HepG2 (cell line): ENCODE data around the gene CS. TPM values are rescaled to one million over a fixed set of nuclear protein-coding genes. Genes with fewer than 3 reads are reported as not detected.

Experiments
- AHDC1 ChIP-seq: sonication (generic); formaldehyde crosslinking; IDR thresholded peaks from 2 replicates; pipeline ENCODE4 v1.5.1; 2020; ENCODE audit warnings: mild to moderate bottlenecking, missing genetic modification reagents, borderline replicate concordance
- ARID4A ChIP-seq: sonication (generic); formaldehyde crosslinking; IDR thresholded peaks from 2 replicates; pipeline ENCODE4 v1.5.0; 2020; ENCODE audit warnings: mild to moderate bottlenecking, missing genetic modification reagents, borderline replicate concordance
- ATF2 ChIP-seq: sonication (generic); formaldehyde crosslinking; IDR thresholded peaks from 2 replicates; pipeline ENCODE4 v1.4.0; 2020; ENCODE audit warnings: missing genetic modification reagents
- CREBL2 ChIP-seq: sonication (generic); formaldehyde crosslinking; IDR thresholded peaks from 2 replicates; pipeline ENCODE4 v1.8.1; 2023; ENCODE audit warnings: missing genetic modification reagents, mild to moderate bottlenecking, borderline replicate concordance
- ELF3 ChIP-seq: IDR thresholded peaks from 2 replicates; pipeline ENCODE4 v1.6.1; 2016; ENCODE audit warnings: missing genetic modification reagents, missing compliant biosample characterization
- GABPB1 ChIP-seq: IDR thresholded peaks from 2 replicates; pipeline ENCODE4 v1.6.1; 2016; ENCODE audit warnings: mild to moderate bottlenecking, missing genetic modification reagents, moderate library complexity, missing compliant biosample characterization
- KAT8 ChIP-seq: IDR thresholded peaks from 2 replicates; pipeline ENCODE4 v1.6.1; 2016; ENCODE audit warnings: missing genetic modification reagents, missing compliant biosample characterization
- PAXIP1 ChIP-seq: sonication (generic); formaldehyde crosslinking; conservative IDR thresholded peaks from 2 replicates; pipeline ENCODE4 v1.4.0; 2020; ENCODE audit warnings: mild to moderate bottlenecking, missing genetic modification reagents, moderate library complexity
- ZNF329 ChIP-seq: sonication (generic); formaldehyde crosslinking; IDR thresholded peaks from 2 replicates; pipeline ENCODE4 v1.9.0; 2021; ENCODE audit warnings: low read depth, mild to moderate bottlenecking, missing genetic modification reagents
- ZNF619 ChIP-seq: sonication (generic); formaldehyde crosslinking; IDR thresholded peaks from 2 replicates; pipeline ENCODE4 v1.4.0; 2020; ENCODE audit warnings: mild to moderate bottlenecking, missing genetic modification reagents
- ZNF883 ChIP-seq: sonication (generic); formaldehyde crosslinking; IDR thresholded peaks from 2 replicates; pipeline ENCODE4 v1.5.1; 2020; ENCODE audit warnings: mild to moderate bottlenecking, missing genetic modification reagents; ENCODE audit errors: not compliant biosample characterization
- ZSCAN21 ChIP-seq: sonication (generic); formaldehyde crosslinking; IDR thresholded peaks from 2 replicates; pipeline ENCODE4 v1.8.0; 2022; ENCODE audit warnings: mild to moderate bottlenecking, missing genetic modification reagents, moderate library complexity, borderline replicate concordance
- polyA plus RNA-seq, 8 experiments: library from polyadenylated mRNA; depleted of rRNA in 3 of 8; stranded (reverse) in 7 of 8; unstranded in 1 of 8; fragments of >200 nt; fragmentation: Illumina TruSeq in 4 of 8; extraction: Trizol in 4 of 8; gene quantifications; 2 replicates each; pipeline versions ENCODE4 v1.2.1 to v1.2.3, GENCODE V29; 2011 to 2016; ENCODE audit warnings: low read depth in 4 of 8, missing spikeins in 1 of 8, mixed read lengths in 1 of 8; ENCODE audit not compliant: insufficient read depth in 1 of 8
- total RNA-seq, 5 experiments: library from RNA; depleted of rRNA; stranded (reverse); fragments of >200 nt; fragmentation: Illumina TruSeq; extraction: Trizol; gene quantifications; 2 replicates each; pipeline ENCODE4 v1.2.3, GENCODE V29; 2016; ENCODE audit warnings: low read depth in 1 of 5

Gene CS
- total and polyA plus RNA-seq, 2 of the 13 experiments (the other 11 are each of a cell fraction or from before 2014, with no cell fraction given), result 173 to 175 TPM

- TF ChIP-seq ZNF329 (CRISPR knock-in tag) (no peak), ATF2 (CRISPR knock-in tag) (peak; percentile 4; the same call in 1 of the 2 replicates), CREBL2 (CRISPR knock-in tag) (no peak), ELF3 (CRISPR knock-in tag) (peak; percentile 57; the same call in 1 of the 2 replicates), ARID4A (CRISPR knock-in tag) (peak; percentile 78; the same call in 1 of the 2 replicates), KAT8 (CRISPR knock-in tag) (peak; percentile 62; the same call in 1 of the 2 replicates), ZNF883 (CRISPR knock-in tag) (no peak), ZNF619 (CRISPR knock-in tag) (peak; percentile 31; the same call in 1 of the 2 replicates), ZSCAN21 (CRISPR knock-in tag) (no peak; the same call in 1 of the 2 replicates), GABPB1 (CRISPR knock-in tag) (0 out of 2 replicates have a peak, but pooled peaks have one; percentile 18), AHDC1 (CRISPR knock-in tag) (peak; percentile 68; the same call in 1 of the 2 replicates), PAXIP1 (peak; percentile 95)
Observed at GRCh38 chr12:56230432-56231183, 69.5 kb downstream of the CS start (continued).
